ENCODE data around the gene KIZ. TPM values are rescaled to one million over a fixed set of nuclear protein-coding genes. Genes with fewer than 3 reads are reported as not detected.

KIZ gene
- total and polyA plus RNA-seq, 2 of the 4 experiments (the other 2 are of a cell fraction) = 9.9 to 14.0 TPM

DNA sequence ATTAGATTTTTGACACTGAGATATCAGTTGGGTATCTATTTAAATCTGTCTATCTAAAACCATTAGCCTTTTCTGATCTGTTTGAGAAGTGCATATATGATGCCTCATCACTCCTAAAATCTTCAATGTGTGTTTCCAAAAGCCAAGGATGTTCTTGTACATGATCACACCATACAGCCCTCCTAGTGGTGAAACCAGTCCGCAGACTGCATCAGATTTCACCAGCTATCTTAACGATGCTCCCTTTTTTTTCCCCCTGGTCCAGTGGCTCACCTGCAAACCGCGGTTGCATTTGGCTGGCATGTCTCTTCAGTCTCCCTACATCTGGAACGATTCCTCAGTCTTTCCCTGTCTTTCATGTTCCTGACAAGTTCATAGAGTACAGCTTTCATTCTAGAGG lies 4.0 kb downstream of the KIZ start:
- Histone ChIP-seq H2BK120ac (ENCODE audit: low read depth, low read length) (no peak overlapping the region), H3K14ac (replicated peaks; ENCODE audit: low read depth, low read length) (no peak overlapping the region), H3K23ac (ENCODE audit: low read depth, low read length) (no peak overlapping the region), H2AFZ (replicated peaks; ENCODE audit: low read length, poor library complexity) (no peak overlapping the region), H3K79me1 (ENCODE audit: low read depth in 1 of 2, low read length in 2 of 2) (peaks cover 7 to 9% of the 10 kb centered on the region in 2 experiments; a peak in 3 of 4 replicates), H3K4me2 (ENCODE audit: low read depth, low read length) (no peak overlapping the region), H4K91ac (ENCODE audit: insufficient read depth, low read depth, low read length) (no peak overlapping the region), H3K9me3 (ENCODE audit: control insufficient read depth, insufficient read depth, low read length) (no peaks in the 10 kb centered on the region), H3K4me3 (ENCODE audit: insufficient read depth, low read depth, low read length) (no peak overlapping the region), H3K18ac (ENCODE audit: low read depth, low read length) (no peak overlapping the region), H2BK5ac (ENCODE audit: low read depth, low read length, poor library complexity, severe bottlenecking) (no peak overlapping the region), H4K20me1 (ENCODE audit: insufficient read depth, low read length) (no peaks in the 10 kb centered on the region), H3K4ac (ENCODE audit: low read depth, low read length) (no peak overlapping the region), H2AK9ac (replicated peaks; ENCODE audit: low read depth, low read length, poor library complexity) (no peak overlapping the region), H2BK15ac (ENCODE audit: low read depth, low read length) (no peak overlapping the region), H4K8ac (ENCODE audit: low read depth in 2 of 2, low read length in 2 of 2) (no peak overlapping the region), H4K5ac (ENCODE audit: low read depth, low read length) (no peak overlapping the region), H3K9me1 (ENCODE audit: insufficient read depth, low read length) (peaks cover 6% of the 10 kb centered on the region), H3K4me1 (ENCODE audit: control insufficient read depth, insufficient read depth, low read length) (no peaks in the 10 kb centered on the region), H2BK20ac (ENCODE audit: low read depth, low read length) (no peak overlapping the region), H3K56ac (ENCODE audit: extremely low read depth, insufficient read depth, low read length) (no peak overlapping the region), H2AK5ac (ENCODE audit: low read depth, low read length) (no peak overlapping the region), H3K27me3 (ENCODE audit: control insufficient read depth, insufficient read depth, low read length) (no peaks in the 10 kb centered on the region), H3K9ac (ENCODE audit: low read depth, low read length) (no peak overlapping the region), H3K27ac (ENCODE audit: insufficient read depth, low read length) (no peak overlapping the region), H3K36me3 (ENCODE audit: control insufficient read depth, insufficient read depth, low read length) (peaks cover 5% of the 10 kb centered on the region)
- TF ChIP-seq RFX5 (IDR thresholded peaks at IDR 0.05; ENCODE audit: low read depth, low read length) (no peak), CTCF (conservative IDR thresholded peaks at IDR 0.05; ENCODE audit: low read depth, low read length) (no peak), MAFK (IDR thresholded peaks at IDR 0.05; ENCODE audit: low read depth, low read length) (no peak), MXI1 (IDR thresholded peaks at IDR 0.05; ENCODE audit: borderline replicate concordance, low read depth, low read length) (no peak)
- ATAC-seq (ENCODE audit: low read depth) (no peak), DNase-seq (no peak)
- BruUV-seq (replicated peaks) = no TSS peak
- in situ Hi-C loops (cut with MboI; ENCODE audit: low sequenced_read_pairs) = no loop called here
- intact Hi-C loops (cut with micrococcal nuclease) = loop anchor here (5.0 to 10.0 kb wide), 3 partner anchors 52 to 265 kb away; partner anchors contain the start of gene XRN2
- POLR2A ChIA-PET (ENCODE audit: unreplicated experiment) = no interaction called here
- dilution Hi-C loops (cut with HindIII; ENCODE audit: low sequenced_read_pairs, unreplicated experiment) = no loop called here
- CTCF ChIA-PET = interaction anchor here (1.1 to 1.3 kb wide), 2 partner anchors 9 to 376 kb away, joined by 3 read pairs; no protein-coding TSS in a partner anchor
- WGBS, 2 experiments (ENCODE audit: extremely low coverage in 2 of 2, insufficient read length in 1 of 2) = 80% methylated on average over 2 of the region's 5 CpGs; no CpG with 5 or more reads in 1 of the 2 experiments

Data from IMR-90 (cell line).